NCI-H2227 treated with DMSO at 0.1 percent for 48 hours (cell line): Measurements from ENCODE around the gene DAAM1.

Experiments used
- DNase-seq: peaks from one replicate; lab custom pipeline; 2025; lab: John Stamatoyannopoulos, UW

The DAAM1 gene

GRCh38 chr14:59362513-59362912 is 174.0 kb downstream of the DAAM1 start:
- DNase-seq = no peak

GRCh38 chr14:59363531-59364226 is 175.2 kb downstream of the DAAM1 start:
- DNase-seq = no peak

GRCh38 chr14:59370158-59370742 is 181.8 kb downstream of the DAAM1 start:
- no peak for DNase-seq

GRCh38 chr14:59371771-59372170 is 183.3 kb downstream of the DAAM1 start:
- no peak for DNase-seq

- no peak for DNase-seq
Observed at GRCh38 chr14:59374048-59374447, 185.6 kb downstream of the DAAM1 start.

- DNase-seq = no peak
Observed at GRCh38 chr14:59376686-59377085, 188.2 kb downstream of the DAAM1 start.

- no peak for DNase-seq
Observed at GRCh38 chr14:59377491-59377890, 189.0 kb downstream of the DAAM1 start.

- no peak for DNase-seq
Observed at GRCh38 chr14:59377991-59378601, 189.6 kb downstream of the DAAM1 start.

- DNase-seq = no peak
Observed at GRCh38 chr14:59389936-59390335, 201.5 kb downstream of the DAAM1 start.

- no peak for DNase-seq
Observed at GRCh38 chr14:59391388-59391787, 202.9 kb downstream of the DAAM1 start.

- no peak for DNase-seq
Observed at GRCh38 chr14:59394268-59394667, 205.8 kb downstream of the DAAM1 start.

GRCh38 chr14:59395672-59396071 is 207.2 kb downstream of the DAAM1 start:
- no peak for DNase-seq

GRCh38 chr14:59398841-59399240 is 210.4 kb downstream of the DAAM1 start:
- no peak for DNase-seq

GRCh38 chr14:59406454-59407245 is 218.2 kb downstream of the DAAM1 start:
- no peak for DNase-seq

- no peak for DNase-seq
Observed at GRCh38 chr14:59407246-59408010, 219.0 kb downstream of the DAAM1 start.

- DNase-seq = no peak
Observed at GRCh38 chr14:59415836-59416602, 227.6 kb downstream of the DAAM1 start.

GRCh38 chr14:59417311-59417710 is 228.8 kb downstream of the DAAM1 start:
- DNase-seq = no peak

- DNase-seq = no peak
Observed at GRCh38 chr14:59419303-59419702, 230.8 kb downstream of the DAAM1 start.
